NK-92 (cell line): ENCODE results near the gene KDM6A.
"Not testable (repeated sequence)": the region's sequence is repeated elsewhere in the genome, so short reads cannot be mapped to it uniquely, and the experiment has no call there.

Source experiments
- DNase-seq: peaks from one replicate; lab custom pipeline; 2025; ENCODE audit not compliant: unreplicated experiment; lab: John Stamatoyannopoulos, UW

The KDM6A gene

DNA sequence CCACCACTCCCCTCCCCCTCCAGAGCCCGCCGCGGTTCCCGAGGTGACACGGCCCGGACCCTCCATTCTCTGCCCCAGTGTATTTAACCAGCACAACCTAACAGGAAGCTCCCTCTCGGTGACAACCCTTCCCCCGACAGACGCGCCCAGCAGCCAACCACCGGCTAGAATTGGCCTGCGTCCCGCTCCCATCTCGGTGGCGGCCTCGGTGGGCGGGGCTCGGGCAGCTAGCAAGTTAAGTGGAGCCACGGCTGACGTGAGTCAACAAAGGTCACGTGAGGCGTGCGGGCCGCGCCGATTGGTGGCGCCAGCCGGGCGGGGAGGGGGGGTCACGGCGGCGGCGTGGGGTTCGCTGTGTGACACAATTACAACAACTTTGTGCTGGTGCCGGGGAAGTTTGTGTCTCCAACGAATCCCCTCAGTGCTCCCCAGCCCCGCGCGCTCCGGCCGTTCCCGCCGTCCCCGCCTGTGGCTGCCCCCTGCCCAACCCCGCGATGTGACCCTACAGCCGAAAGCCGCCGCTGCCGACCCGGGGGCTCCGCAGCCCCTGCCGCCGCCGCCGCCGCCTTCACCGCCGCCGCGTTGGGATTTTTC is at the start of gene KDM6A:
TSS of gene KDM6A (plus strand) at position 368 of the 594 bp plus-strand sequence. CDS start 364 bp downstream, outside the sequence.
- DNase-seq: peak; percentile 74

DNA sequence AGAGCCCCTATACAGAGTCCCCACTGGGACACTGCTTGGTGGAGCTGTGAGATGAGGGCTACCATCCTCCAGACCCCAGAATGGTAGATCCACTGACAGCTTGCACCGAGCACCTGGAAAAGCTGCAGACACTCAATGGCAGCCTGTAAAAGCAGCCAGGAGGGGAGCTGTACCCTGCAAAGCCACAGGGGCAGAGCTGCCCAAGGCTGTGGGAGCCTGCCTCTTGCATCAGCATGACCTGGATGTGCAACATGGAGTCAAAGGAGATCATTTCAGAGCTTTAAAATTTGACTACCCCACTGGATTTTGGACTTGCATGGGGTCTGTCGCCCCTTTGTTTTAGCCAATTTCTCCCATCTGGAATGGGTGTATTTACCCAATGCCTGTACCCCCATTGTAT is 49.8 kb upstream of the KDM6A start:
- not testable (repeated sequence) for DNase-seq

DNA sequence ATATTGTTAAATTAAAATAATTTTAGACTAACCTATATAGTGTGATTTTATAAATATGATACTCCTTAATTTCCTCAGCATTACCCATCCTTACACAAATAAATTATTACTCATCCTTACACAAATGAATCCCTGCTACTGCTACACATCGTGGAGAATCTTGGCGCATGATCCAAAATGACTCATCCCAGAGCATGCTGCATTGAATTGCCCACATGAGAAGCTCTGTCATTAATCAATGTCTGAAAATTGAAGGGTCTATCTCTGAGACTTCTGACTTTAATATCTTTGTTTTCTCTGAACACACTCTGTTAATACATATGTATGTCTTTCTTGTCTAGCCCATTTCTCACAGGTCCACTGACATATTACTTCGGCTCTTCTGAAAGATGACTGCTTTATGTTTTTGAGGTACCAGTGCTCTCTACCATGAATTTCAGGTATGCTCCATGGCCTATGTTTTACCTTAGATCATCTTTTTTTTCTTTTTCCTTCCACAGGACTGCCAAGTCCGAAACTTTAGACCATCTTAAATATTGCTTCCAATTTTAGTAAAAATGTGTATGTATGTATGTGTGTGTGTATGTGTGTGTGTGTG is 44.9 kb upstream of the KDM6A start:
- no peak for DNase-seq

DNA sequence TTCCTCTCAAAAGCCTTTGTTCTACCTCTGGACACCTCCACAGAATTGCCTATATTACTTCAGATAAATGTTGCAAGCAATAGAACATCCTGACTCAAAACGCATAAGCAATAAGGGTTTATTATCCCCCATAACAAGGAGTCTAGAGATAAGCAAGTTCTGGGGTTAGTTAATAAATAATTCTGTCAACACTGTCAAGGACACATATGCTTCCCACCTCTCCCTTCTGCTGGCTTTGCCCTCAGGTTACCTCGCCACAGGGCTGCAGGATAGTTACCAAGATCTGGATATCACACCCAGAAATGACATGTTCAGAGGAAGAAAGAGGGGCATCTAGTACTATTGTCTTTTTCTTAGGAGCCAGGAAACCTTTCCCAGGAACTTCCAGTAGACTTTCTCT is 43.2 kb upstream of the KDM6A start:
- no peak for DNase-seq

- no peak for DNase-seq
These were observed 30.3 kb upstream of the KDM6A start for GRCh38 chrX:44842550-44843317.

- no peak for DNase-seq
These were observed 29.7 kb upstream of the KDM6A start for GRCh38 chrX:44843318-44843702.

GRCh38 chrX:44843753-44844152 is 29.2 kb upstream of the KDM6A start, which contains the start of gene DUSP21:
Gene DUSP21 (plus strand): TSS chrX:44844021. CDS start chrX:44844133, 112 bp downstream.
- no peak for DNase-seq

- no peak for DNase-seq
These were observed 28.8 kb upstream of the KDM6A start for GRCh38 chrX:44844204-44844603.

DNA sequence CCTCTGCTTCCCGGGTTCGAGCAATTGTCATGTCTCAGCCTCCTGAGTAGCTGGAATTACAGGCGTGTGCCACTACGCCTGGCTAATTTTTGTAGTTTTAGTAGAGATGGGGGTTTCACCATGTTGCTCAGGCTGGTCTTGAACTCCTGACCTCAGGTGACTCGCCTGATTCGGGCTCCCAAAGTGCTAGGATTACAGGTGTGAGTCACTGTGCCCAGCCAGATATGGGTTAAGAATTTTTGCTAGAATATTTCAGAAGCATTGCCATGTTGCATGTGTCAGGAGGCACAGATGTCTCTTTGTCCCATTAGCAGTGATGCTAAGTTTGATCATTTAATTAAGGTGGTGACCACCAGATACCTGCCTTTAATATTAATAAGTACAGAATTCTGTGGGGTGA is 22.1 kb upstream of the KDM6A start:
- not testable (repeated sequence) for DNase-seq

DNA sequence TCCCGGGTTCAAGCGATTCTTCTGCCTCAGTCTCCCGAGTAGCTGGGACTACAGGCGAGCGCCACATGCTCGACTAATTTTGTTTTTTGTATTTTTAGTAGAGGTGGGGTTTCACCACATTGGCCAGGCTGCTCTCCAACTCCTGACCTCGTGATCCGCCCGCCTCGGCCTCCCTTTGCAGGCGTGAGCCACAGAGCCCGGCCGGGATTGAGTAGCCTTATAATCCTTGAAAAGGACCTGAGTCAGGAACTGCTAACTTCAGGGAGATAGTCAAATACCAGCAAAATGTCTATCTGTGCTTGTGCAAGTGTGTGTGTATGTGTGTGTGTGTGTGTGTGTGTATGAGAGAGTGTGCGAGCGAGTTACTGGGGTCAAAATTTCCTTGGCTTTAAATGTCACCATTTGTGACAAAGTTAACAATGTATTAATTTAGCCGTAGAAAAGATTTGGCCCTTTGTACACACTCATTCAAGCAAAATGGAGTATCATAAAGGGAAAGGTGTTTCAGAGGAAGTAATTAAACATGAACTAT is 1.8 kb upstream of the KDM6A start:
- no peak for DNase-seq

GRCh38 chrX:44871931-44872820 is 812 bp upstream of the KDM6A start:
- DNase-seq: no peak

DNA sequence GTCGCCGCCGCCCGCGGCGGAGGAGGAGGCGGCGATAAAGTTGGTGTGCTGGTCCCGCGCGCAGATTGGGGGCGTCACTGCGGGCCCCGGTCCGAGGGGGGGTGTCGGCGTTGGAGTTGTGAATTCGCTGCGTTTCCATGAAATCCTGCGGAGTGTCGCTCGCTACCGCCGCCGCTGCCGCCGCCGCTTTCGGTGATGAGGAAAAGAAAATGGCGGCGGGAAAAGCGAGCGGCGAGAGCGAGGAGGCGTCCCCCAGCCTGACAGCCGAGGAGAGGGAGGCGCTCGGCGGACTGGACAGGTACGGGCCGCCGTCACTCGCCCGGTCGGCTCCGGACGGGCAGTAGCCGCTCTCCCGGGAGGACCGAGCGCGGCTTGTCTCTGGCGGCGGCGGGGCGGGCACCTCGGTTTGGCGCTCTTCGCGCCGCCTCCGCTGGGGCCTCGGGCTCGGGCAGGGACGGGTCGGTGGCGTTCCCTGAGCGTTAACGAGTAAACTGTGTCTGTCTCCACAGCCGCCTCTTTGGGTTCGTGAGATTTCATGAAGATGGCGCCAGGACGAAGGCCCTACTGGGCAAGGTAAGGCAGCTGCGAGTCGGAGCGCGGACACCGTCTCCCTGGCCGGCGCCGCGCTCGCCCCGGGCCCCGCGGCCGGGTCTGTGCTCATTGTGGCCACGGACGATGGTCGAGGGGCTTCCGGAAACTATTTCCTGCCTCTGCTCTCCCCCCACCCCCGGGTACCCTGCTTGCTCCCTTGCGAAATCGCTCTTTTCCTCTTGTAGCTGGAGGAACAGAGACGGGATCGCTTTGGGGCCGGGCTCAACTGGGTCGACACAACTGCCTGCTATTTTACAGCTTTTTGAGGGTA is 658 bp downstream of the KDM6A start:
- no peak for DNase-seq

DNA sequence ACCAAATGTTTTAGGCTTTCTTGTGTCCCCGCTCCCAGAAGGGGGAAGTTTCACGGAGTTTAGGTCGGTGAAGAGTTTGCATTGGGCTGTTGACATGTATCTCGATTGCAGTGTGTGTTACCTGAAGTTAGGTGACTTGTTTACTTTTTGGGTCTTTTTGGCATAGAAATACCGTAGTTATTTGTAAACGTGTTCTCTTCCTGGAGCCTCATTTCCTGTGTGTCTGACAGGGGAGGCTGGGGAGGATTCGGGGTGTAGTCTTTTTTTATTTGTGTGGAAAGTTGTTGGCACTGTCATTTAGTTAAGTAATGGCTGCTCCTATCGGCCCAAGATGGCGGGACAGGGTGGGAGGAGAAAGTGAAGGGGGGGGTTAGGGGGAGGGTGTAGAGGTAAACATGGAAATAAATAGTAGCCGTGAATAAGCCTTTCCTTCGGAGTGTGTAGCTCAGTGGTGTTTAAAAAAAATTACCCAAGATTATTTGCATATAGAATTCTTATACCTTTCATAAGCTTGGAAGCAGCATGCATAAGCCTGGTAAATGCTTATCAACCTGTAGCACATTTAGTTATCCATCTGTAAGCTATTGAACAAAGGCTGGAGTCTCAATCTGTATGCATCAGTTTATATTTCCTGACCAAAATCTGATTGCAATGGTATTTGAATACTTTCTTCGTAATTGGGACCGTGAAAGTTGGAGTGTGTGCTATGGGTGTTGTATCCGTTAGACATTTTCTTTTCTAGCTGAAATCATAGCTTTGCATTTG is 1.6 kb downstream of the KDM6A start:
- no peak for DNase-seq

- no peak for DNase-seq
These were observed 2.1 kb downstream of the KDM6A start for GRCh38 chrX:44875185-44875489.

GRCh38 chrX:44876086-44876485 is 3.1 kb downstream of the KDM6A start:
- no peak for DNase-seq

GRCh38 chrX:44876767-44877166 is 3.8 kb downstream of the KDM6A start:
- no peak for DNase-seq

DNA sequence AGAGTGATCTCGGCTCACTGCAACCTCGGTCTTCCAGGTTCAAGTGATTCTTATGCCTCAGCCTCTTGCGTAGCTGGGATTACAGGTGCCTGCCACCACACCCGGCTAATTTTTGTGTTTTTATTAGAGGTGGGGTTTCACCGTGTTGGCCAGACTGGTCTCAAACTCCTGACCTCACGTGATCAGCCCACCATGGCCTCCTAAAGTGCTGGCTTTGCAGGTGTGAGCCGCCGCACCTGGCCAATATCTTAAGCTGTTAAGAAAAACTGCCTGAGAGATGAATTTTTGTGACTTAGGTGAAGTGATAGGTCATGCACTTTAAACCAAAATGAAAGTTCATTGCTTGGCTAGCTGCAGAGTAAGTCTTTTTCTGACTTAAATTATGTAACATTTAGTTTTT is 5.8 kb downstream of the KDM6A start:
- DNase-seq: no peak

DNA sequence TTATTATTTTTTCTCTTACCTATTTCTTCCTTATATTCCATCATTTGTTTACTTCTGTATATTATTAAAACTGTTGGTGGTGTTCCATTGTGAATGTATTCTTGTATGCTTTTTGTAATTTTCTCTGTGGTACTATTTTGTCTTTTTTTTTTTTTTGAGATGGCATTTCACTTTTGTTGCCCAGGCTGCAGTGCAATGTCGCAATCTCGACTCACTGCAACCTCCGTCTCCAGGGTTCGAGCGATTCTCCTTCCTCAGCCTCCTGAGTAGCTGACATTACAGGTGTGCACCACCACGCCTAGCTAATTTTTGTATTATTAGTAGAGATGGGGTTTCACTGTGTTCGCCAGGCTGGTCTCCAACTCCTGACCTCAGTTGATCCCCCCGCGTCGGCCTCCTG is 8.6 kb downstream of the KDM6A start:
- no peak for DNase-seq

DNA sequence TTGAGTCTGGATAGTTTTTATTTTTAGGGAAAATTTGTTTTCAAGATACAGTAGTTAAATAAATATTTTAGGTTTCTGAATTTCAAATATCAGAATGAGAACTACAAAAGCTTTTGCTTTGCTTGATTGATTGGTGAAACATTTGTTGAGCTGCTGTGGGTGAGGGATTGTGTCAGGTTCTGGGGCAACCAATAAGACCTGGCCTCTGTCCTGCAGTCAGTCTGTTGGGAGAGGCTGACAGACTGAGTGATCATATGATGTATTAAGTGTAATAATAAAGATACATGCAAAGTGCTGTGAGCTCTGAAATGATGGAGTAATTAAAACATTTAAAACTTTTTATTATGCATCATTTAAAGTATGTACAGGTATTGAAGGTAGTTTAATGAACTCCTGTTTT is 9.6 kb downstream of the KDM6A start:
- no peak for DNase-seq

GRCh38 chrX:44884944-44885343 is 12.0 kb downstream of the KDM6A start:
- DNase-seq: no peak
